ENCODE data around the gene GRIN2D. TPM values are rescaled to one million over a fixed set of nuclear protein-coding genes. Genes with fewer than 3 reads are reported as not detected.

GRIN2D gene
- polyA plus RNA-seq, 3 donors = 0.13 to 0.29 TPM; not detected in 1

- H3K4me1 ChIP-seq (ENCODE audit: control insufficient read depth in 1 of 2, insufficient read depth in 2 of 2, low read length in 2 of 2) = peaks cover 3 to 12% of the 10 kb centered on the region in 2 donors
- no peak overlapping the region for H3K4me2 ChIP-seq (replicated peaks; ENCODE audit: extremely low read depth, low read length, poor library complexity, severe bottlenecking)
- H3K9ac ChIP-seq (ENCODE audit: insufficient read depth, low read length, poor library complexity, severe bottlenecking) = no peak overlapping the region
- intact Hi-C loops (cut with micrococcal nuclease) = no loop called here
- no peak for TF ChIP-seq CTCF (IDR thresholded peaks at IDR 0.05)
- Mint-ChIP-seq H3K27ac (no peak overlapping the region), H3K27me3 (ENCODE audit: low read depth in 3 of 3) (peaks cover 0 to 1% (median 0%) of the 10 kb centered on the region in 3 donors), H3K4me1 (peaks cover 7% of the 10 kb centered on the region), H3K9me3 (peaks cover 0 to 3% (median 0%) of the 10 kb centered on the region in 7 donors), H3K36me3 (peaks cover 15 to 16% of the 10 kb centered on the region in 2 donors), H3K4me3 (no peak overlapping the region)
- no peaks in the 10 kb centered on the region for H4K20me1 ChIP-seq (ENCODE audit: insufficient read depth, low read length)
- H3K79me2 ChIP-seq (ENCODE audit: insufficient read depth, low read length) = no peaks in the 10 kb centered on the region
- DNase-seq = no peak
- H3K27ac ChIP-seq (ENCODE audit: low read depth in 1 of 2, low read length in 2 of 2) = no peak overlapping the region
- no peaks in the 10 kb centered on the region for H3K27me3 ChIP-seq (ENCODE audit: control insufficient read depth in 2 of 2, insufficient read depth in 2 of 2, low read length in 2 of 2)
- H3K4me3 ChIP-seq (replicated peaks in 1 of 3; ENCODE audit: low read depth in 2 of 3, low read length in 3 of 3) = no peak overlapping the region
- WGBS (ENCODE audit: insufficient coverage) = 50% methylated on average over 1 of the region's 2 CpGs
- H3K9me3 ChIP-seq (replicated peaks in 1 of 2; ENCODE audit: control insufficient read depth in 1 of 2, insufficient read depth in 1 of 2, low read length in 2 of 2) = no peaks in the 10 kb centered on the region
- H3K36me3 ChIP-seq (replicated peaks in 1 of 2; ENCODE audit: control insufficient read depth in 1 of 2, insufficient read depth in 2 of 2, low read length in 2 of 2) = no peaks in the 10 kb centered on the region
- H2AFZ ChIP-seq (ENCODE audit: insufficient read depth, low read depth, low read length, poor library complexity, severe bottlenecking) = no peak overlapping the region
Measured at GRCh38 chr19:48346191-48346590, 47.3 kb upstream of the GRIN2D start.

DNA sequence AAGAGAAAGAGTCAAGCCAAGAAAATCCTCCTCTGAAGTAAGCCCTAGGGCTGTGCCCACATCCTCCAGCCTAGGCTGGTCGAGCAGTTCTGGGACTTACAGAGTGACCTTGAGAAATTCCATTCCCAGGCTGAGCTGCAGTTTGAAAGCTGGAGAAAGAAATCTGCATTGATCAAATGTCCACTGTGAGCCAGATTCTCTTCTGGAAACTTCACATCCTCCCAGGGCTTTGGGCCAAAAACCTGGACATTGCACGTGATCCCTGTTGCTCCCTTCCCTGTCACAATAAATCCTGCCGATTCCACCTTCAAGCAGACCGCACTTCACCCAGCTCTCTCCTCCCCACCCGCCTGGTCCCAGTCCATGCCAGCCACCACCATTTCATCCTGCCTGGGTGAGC, 45.4 kb upstream of the GRIN2D start:
- Histone ChIP-seq H2AFZ (ENCODE audit: insufficient read depth, low read depth, low read length, poor library complexity, severe bottlenecking) (no peak overlapping the region), H3K27me3 (ENCODE audit: control insufficient read depth in 2 of 2, insufficient read depth in 2 of 2, low read length in 2 of 2) (no peaks in the 10 kb centered on the region), H3K9me3 (replicated peaks in 1 of 2; ENCODE audit: control insufficient read depth in 1 of 2, insufficient read depth in 1 of 2, low read length in 2 of 2) (no peaks in the 10 kb centered on the region), H3K4me1 (ENCODE audit: control insufficient read depth in 1 of 2, insufficient read depth in 2 of 2, low read length in 2 of 2) (peaks cover 1 to 5% of the 10 kb centered on the region in 2 donors), H3K27ac (ENCODE audit: low read depth in 1 of 2, low read length in 2 of 2) (no peak overlapping the region), H3K36me3 (replicated peaks in 1 of 2; ENCODE audit: control insufficient read depth in 1 of 2, insufficient read depth in 2 of 2, low read length in 2 of 2) (no peaks in the 10 kb centered on the region), H3K4me3 (replicated peaks in 1 of 3; ENCODE audit: low read depth in 2 of 3, low read length in 3 of 3) (no peak overlapping the region), H3K9ac (ENCODE audit: insufficient read depth, low read length, poor library complexity, severe bottlenecking) (no peak overlapping the region), H3K4me2 (replicated peaks; ENCODE audit: extremely low read depth, low read length, poor library complexity, severe bottlenecking) (no peak overlapping the region), H4K20me1 (ENCODE audit: insufficient read depth, low read length) (no peaks in the 10 kb centered on the region), H3K79me2 (ENCODE audit: insufficient read depth, low read length) (no peaks in the 10 kb centered on the region)
- Mint-ChIP-seq H3K4me1 (peaks cover 2% of the 10 kb centered on the region), H3K9me3 (peaks cover 0 to 1% (median 0%) of the 10 kb centered on the region in 7 donors), H3K4me3 (no peak overlapping the region), H3K27ac (no peak overlapping the region), H3K27me3 (ENCODE audit: low read depth in 3 of 3) (peaks cover 0 to 1% (median 0%) of the 10 kb centered on the region in 3 donors), H3K36me3 (peaks cover 12 to 13% of the 10 kb centered on the region in 2 donors)
- WGBS (ENCODE audit: insufficient coverage) = 100% methylated on average over 5 of the region's 5 CpGs
- DNase-seq = no peak
- intact Hi-C loops (cut with micrococcal nuclease) = no loop called here
- no peak for TF ChIP-seq CTCF (IDR thresholded peaks at IDR 0.05)
